Renal cortical epithelial cell (primary cell): Measurements from ENCODE around the gene NR5A1. TPM values are rescaled to one million over a fixed set of nuclear protein-coding genes. Genes with fewer than 3 reads are reported as not detected.

Experiments used
- DNase-seq: peaks from one replicate; pipeline ENCODE4 v3.0.0-alpha.2; 2011; ENCODE audit warnings: low read depth
- total RNA-seq: library from RNA; depleted of rRNA; stranded (reverse); fragments of >200 nt; gene quantifications from 2 replicates; pipeline ENCODE4 v1.2.3, GENCODE V29; 2014

The NR5A1 gene
- total RNA-seq, 1 donor from 2014 or later: not detected

GRCh38 chr9:124457887-124458431 lies 49.2 kb downstream of the NR5A1 start:
- no peak for DNase-seq

GRCh38 chr9:124457079-124457886 lies 49.9 kb downstream of the NR5A1 start:
- DNase-seq: no peak

GRCh38 chr9:124456341-124457078 lies 50.7 kb downstream of the NR5A1 start:
- DNase-seq: no peak

- no peak for DNase-seq
These were observed 51.4 kb downstream of the NR5A1 start for GRCh38 chr9:124455820-124456219.

- no peak for DNase-seq
These were observed 52.3 kb downstream of the NR5A1 start for GRCh38 chr9:124454791-124455443.

GRCh38 chr9:124454296-124454695 lies 52.9 kb downstream of the NR5A1 start:
- DNase-seq: no peak

GRCh38 chr9:124453586-124454191 lies 53.5 kb downstream of the NR5A1 start:
- no peak for DNase-seq

- DNase-seq: no peak
These were observed 54.2 kb downstream of the NR5A1 start for GRCh38 chr9:124452841-124453585.

- no peak for DNase-seq
These were observed 54.9 kb downstream of the NR5A1 start for GRCh38 chr9:124452326-124452725.

- no peak for DNase-seq
These were observed 56.1 kb downstream of the NR5A1 start for GRCh38 chr9:124450931-124451661.

GRCh38 chr9:124450241-124450924 lies 56.8 kb downstream of the NR5A1 start, which contains the start of gene ADGRD2:
TSS of gene ADGRD2 (plus strand) at chr9:124450451. CDS start at chr9:124451667, 1,216 bp downstream.
- no peak for DNase-seq

GRCh38 chr9:124449381-124450151 lies 57.6 kb downstream of the NR5A1 start:
- DNase-seq: no peak

- no peak for DNase-seq
These were observed 59.2 kb downstream of the NR5A1 start for GRCh38 chr9:124448019-124448418.

- DNase-seq: no peak
These were observed 59.9 kb downstream of the NR5A1 start for GRCh38 chr9:124447297-124447661.

- DNase-seq: no peak
These were observed 63.0 kb downstream of the NR5A1 start for GRCh38 chr9:124444166-124444565.

GRCh38 chr9:124443625-124444024 lies 63.6 kb downstream of the NR5A1 start:
- no peak for DNase-seq

GRCh38 chr9:124442826-124443225 lies 64.4 kb downstream of the NR5A1 start:
- DNase-seq: no peak

GRCh38 chr9:124442379-124442778 lies 64.8 kb downstream of the NR5A1 start:
- DNase-seq: no peak

GRCh38 chr9:124441291-124441690 lies 65.9 kb downstream of the NR5A1 start:
- no peak for DNase-seq
